ENCODE results near the gene CD2.

Gene CD2

DNA sequence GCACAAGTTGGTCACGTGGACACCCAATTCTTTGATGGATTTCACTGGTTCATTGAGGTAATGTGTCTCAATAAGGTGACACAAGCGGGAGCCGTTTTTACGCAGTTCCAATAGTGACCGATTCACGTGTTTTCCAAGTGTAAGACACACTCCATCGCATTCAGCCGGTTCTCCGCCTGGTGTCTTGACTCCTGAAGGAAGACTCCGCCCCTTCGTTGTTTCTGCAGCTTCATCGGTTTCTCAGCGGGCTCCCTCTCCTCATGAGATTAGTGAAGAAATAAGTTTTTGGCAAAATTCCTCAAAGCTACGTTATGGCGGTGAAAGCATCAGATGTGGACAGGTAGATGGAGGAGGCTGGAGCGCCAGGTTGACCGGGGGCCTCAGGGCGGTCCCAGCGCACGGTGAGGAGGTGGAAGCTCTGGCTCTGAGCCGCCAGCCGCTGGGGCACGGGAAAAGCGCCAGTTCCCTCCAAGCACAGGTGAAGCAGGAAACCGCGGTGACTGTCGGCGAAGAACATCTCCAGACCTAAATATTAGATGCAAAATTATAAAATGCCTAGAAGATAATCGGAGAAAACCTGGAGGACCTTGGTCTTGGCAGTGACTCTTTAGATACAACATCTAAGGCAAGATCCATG, 21.0 kb downstream of the CD2 start:
- no peaks in the 10 kb centered on the region for H3K27me3 ChIP-seq (ENCODE audit: control insufficient read depth in 2 of 2, insufficient read depth in 2 of 2, low read length in 2 of 2)
- H3K4me1 ChIP-seq (ENCODE audit: control insufficient read depth in 2 of 2, insufficient read depth in 2 of 2, low read length in 2 of 2) = no peaks in the 10 kb centered on the region
- no peak overlapping the region for H3K4me3 ChIP-seq (ENCODE audit: low read length in 2 of 2)
- no peak overlapping the region for H3K27ac ChIP-seq (ENCODE audit: low read depth in 2 of 2, low read length in 2 of 2)
- H3K9ac ChIP-seq (ENCODE audit: low read depth in 1 of 2, low read length in 2 of 2) = no peak overlapping the region
- H3K9me3 ChIP-seq (ENCODE audit: control insufficient read depth in 2 of 2, low read length in 2 of 2) = no peaks in the 10 kb centered on the region
- H3K36me3 ChIP-seq (ENCODE audit: control insufficient read depth in 2 of 2, insufficient read depth in 2 of 2, low read length in 2 of 2) = no peaks in the 10 kb centered on the region

DNA sequence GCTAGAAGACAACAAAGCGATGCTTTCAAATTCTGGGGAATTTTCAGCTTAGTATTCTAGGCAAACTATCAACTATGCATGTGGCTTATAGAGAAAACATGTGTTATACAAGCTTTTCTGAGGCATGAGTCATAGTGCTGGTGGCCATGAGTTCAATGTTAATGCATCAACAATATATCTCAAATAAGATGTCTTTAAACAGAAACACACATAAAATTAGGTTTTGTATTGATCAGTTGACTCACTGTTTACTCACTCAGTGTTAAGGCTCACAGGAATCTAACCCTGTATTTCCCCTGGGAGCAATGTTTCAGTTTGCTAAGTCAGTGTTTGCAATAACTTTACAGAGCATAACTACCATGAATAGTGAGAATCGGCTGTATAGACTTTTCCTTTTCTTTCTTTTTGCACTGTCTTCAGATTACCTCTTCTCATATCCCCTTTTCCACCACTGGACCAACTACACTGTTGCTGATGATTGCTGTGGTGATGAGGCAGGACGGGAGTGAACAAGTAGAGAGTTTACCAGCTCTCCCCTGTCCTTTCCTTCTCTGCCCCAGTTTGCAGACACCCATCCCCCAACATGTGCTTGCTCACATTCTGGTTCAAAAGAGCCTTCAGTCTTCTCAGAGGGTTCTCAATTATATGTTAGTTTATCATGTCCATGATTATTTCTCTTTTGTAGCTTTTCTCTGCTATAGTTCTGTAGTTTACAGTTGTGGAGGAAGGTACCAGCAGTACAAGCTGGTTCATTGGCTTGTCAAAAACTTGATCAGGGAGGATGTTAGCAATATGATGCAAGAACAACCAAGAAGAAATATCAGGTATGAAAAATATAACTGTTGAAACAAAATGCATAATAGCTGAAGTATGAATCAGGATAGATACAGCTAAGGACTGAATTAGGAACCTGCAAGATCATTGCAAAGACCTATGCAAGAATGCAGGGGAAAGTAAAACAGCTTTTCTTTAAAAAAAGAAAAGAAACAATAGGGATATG, 23.9 kb downstream of the CD2 start:
- Histone ChIP-seq H3K36me3 (ENCODE audit: control insufficient read depth in 2 of 2, insufficient read depth in 2 of 2, low read length in 2 of 2) (no peaks in the 10 kb centered on the region), H3K9ac (ENCODE audit: low read depth in 1 of 2, low read length in 2 of 2) (no peak overlapping the region), H3K27ac (ENCODE audit: low read depth in 2 of 2, low read length in 2 of 2) (no peak overlapping the region), H3K27me3 (ENCODE audit: control insufficient read depth in 2 of 2, insufficient read depth in 2 of 2, low read length in 2 of 2) (no peaks in the 10 kb centered on the region), H3K4me1 (ENCODE audit: control insufficient read depth in 2 of 2, insufficient read depth in 2 of 2, low read length in 2 of 2) (no peaks in the 10 kb centered on the region), H3K9me3 (ENCODE audit: control insufficient read depth in 2 of 2, low read length in 2 of 2) (no peaks in the 10 kb centered on the region), H3K4me3 (ENCODE audit: low read length in 2 of 2) (peak overlapping the region in 1 of 2 donors; percentile 16)

DNA sequence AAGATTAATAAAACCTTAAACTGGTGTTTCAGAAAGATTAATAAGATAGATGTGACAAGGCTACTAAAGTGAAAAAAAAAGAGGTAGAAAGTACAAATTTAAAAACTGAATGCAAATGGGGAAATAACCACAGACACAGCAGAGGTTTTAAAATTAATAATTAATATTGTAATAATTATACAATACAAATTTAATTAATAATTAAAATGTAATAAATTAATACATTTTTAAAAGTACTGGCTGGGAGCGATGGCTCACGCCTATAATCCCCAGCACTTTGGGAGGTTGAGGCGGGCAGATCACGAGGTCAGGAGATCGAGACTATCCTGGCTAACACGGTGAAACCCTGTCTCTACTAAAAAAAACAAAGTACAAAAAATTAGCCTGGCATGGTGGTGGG, 26.8 kb downstream of the CD2 start:
- Histone ChIP-seq H3K4me3 (ENCODE audit: low read length in 2 of 2) (no peak overlapping the region), H3K9me3 (ENCODE audit: control insufficient read depth in 2 of 2, low read length in 2 of 2) (no peaks in the 10 kb centered on the region), H3K36me3 (ENCODE audit: control insufficient read depth in 2 of 2, insufficient read depth in 2 of 2, low read length in 2 of 2) (no peaks in the 10 kb centered on the region), H3K4me1 (ENCODE audit: control insufficient read depth in 2 of 2, insufficient read depth in 2 of 2, low read length in 2 of 2) (no peaks in the 10 kb centered on the region), H3K9ac (ENCODE audit: low read depth in 1 of 2, low read length in 2 of 2) (no peak overlapping the region), H3K27ac (ENCODE audit: low read depth in 2 of 2, low read length in 2 of 2) (no peak overlapping the region), H3K27me3 (ENCODE audit: control insufficient read depth in 2 of 2, insufficient read depth in 2 of 2, low read length in 2 of 2) (no peaks in the 10 kb centered on the region)

DNA sequence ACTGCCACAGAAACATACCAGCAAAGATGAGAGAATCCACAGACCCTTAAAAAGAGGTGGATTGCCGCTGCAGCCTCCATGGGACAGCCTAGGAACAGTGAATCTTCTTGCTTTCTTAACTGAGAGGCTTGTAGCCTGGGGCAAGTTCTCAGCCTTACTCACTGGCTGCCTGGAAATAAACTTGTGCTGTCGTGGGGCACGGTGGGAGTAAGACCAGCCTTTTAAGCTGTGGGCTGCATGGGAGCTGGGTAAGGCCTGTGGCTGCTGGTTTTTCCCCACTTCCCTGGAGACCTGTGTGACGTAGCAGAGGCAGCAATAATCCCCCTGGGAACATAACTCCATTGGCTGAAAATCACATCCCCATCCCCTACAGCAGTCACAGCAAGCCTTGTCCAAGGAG, 30.8 kb downstream of the CD2 start:
- no peak overlapping the region for H3K27ac ChIP-seq (ENCODE audit: low read depth in 2 of 2, low read length in 2 of 2)
- no peaks in the 10 kb centered on the region for H3K27me3 ChIP-seq (ENCODE audit: control insufficient read depth in 2 of 2, insufficient read depth in 2 of 2, low read length in 2 of 2)

DNA sequence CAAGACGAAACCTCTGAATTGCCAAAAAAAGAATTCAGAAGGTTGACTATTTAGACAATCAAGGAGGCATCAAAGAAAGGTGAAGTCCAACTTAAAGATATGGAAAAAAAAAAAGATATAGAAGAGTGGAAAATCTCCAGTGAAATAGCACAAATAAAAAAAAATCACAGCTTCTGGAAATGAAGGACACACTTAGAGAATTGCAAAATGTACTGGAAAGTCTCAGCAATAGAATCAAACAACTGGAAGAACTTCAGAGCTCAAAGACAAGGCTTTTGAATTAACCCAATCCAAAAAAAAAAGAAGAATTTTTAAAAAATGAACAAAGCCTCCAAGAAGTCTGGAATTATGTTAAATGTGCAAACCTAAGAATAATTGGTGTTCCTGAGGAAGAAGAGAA, 31.8 kb downstream of the CD2 start:
- no peaks in the 10 kb centered on the region for H3K4me1 ChIP-seq (ENCODE audit: control insufficient read depth in 2 of 2, insufficient read depth in 2 of 2, low read length in 2 of 2)

More for the DNA sequence above, 30.8 kb downstream of the CD2 start:
- Histone ChIP-seq H3K36me3 (ENCODE audit: control insufficient read depth in 2 of 2, insufficient read depth in 2 of 2, low read length in 2 of 2) (no peaks in the 10 kb centered on the region), H3K9ac (ENCODE audit: low read depth in 1 of 2, low read length in 2 of 2) (no peak overlapping the region), H3K4me1 (ENCODE audit: control insufficient read depth in 2 of 2, insufficient read depth in 2 of 2, low read length in 2 of 2) (no peaks in the 10 kb centered on the region), H3K9me3 (ENCODE audit: control insufficient read depth in 2 of 2, low read length in 2 of 2) (no peaks in the 10 kb centered on the region), H3K4me3 (ENCODE audit: low read length in 2 of 2) (no peak overlapping the region)

DNA sequence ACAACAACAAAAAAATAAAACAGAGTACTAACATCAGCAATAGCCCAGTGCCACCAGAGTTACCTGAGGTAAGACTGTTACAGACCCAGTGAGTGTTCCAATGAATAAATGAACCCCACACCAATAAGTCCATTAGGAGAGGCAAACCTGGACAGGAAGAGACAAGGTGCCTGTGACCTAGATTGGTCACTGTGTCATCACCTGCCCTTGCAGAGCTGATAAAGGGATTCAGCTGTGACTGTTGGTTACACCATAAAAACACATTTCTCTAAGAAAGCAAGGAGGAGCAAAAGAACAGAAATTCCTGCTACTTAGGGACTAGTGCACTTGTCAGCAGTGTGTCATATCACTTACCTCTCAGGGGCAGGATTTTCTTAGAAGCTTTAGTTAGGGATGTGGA, 37.5 kb downstream of the CD2 start:
- H3K4me1 ChIP-seq (ENCODE audit: control insufficient read depth in 2 of 2, insufficient read depth in 2 of 2, low read length in 2 of 2) = no peaks in the 10 kb centered on the region
- H3K4me3 ChIP-seq (ENCODE audit: low read length in 2 of 2) = no peak overlapping the region
- H3K9me3 ChIP-seq (ENCODE audit: control insufficient read depth in 2 of 2, low read length in 2 of 2) = no peaks in the 10 kb centered on the region
- H3K36me3 ChIP-seq (ENCODE audit: control insufficient read depth in 2 of 2, insufficient read depth in 2 of 2, low read length in 2 of 2) = no peaks in the 10 kb centered on the region
- no peak overlapping the region for H3K27ac ChIP-seq (ENCODE audit: low read depth in 2 of 2, low read length in 2 of 2)
- H3K9ac ChIP-seq (ENCODE audit: low read depth in 1 of 2, low read length in 2 of 2) = no peak overlapping the region
- no peaks in the 10 kb centered on the region for H3K27me3 ChIP-seq (ENCODE audit: control insufficient read depth in 2 of 2, insufficient read depth in 2 of 2, low read length in 2 of 2)

More for the DNA sequence above, 31.8 kb downstream of the CD2 start:
- H3K4me3 ChIP-seq (ENCODE audit: low read length in 2 of 2) = no peak overlapping the region
- H3K9me3 ChIP-seq (ENCODE audit: control insufficient read depth in 2 of 2, low read length in 2 of 2) = no peaks in the 10 kb centered on the region
- no peak overlapping the region for H3K9ac ChIP-seq (ENCODE audit: low read depth in 1 of 2, low read length in 2 of 2)
- H3K27me3 ChIP-seq (ENCODE audit: control insufficient read depth in 2 of 2, insufficient read depth in 2 of 2, low read length in 2 of 2) = no peaks in the 10 kb centered on the region
- no peaks in the 10 kb centered on the region for H3K36me3 ChIP-seq (ENCODE audit: control insufficient read depth in 2 of 2, insufficient read depth in 2 of 2, low read length in 2 of 2)
- H3K27ac ChIP-seq (ENCODE audit: low read depth in 2 of 2, low read length in 2 of 2) = no peak overlapping the region

DNA sequence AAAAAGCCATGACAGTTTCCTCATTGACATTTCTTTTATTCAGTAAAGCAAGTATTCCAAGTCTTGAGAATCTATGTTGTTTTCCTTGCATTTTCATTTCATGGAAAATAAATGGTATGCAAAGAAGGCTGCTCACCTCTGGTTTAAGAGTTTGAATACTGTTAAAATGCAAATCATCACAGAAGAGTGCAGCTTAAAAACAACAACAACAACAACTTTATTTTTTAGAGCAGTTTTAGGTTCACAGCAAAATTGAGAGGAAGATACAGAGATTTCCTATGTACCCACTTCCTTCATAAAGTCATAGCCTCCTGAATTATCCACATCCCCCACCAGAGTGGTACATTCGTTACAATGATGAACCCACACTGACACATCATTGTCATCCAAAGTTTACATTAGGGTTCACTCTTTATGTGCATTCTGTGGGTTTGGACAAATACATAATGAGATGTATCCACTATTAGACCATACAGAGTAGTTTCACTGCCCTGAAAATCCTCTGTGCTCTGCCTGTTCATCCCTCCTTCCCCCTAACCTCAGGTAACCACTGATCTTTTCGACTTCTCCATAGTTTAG, 39.2 kb downstream of the CD2 start:
- Histone ChIP-seq H3K27ac (ENCODE audit: low read depth in 2 of 2, low read length in 2 of 2) (no peak overlapping the region), H3K36me3 (ENCODE audit: control insufficient read depth in 2 of 2, insufficient read depth in 2 of 2, low read length in 2 of 2) (no peaks in the 10 kb centered on the region), H3K4me3 (ENCODE audit: low read length in 2 of 2) (no peak overlapping the region), H3K9me3 (ENCODE audit: control insufficient read depth in 2 of 2, low read length in 2 of 2) (no peaks in the 10 kb centered on the region), H3K4me1 (ENCODE audit: control insufficient read depth in 2 of 2, insufficient read depth in 2 of 2, low read length in 2 of 2) (no peaks in the 10 kb centered on the region), H3K9ac (ENCODE audit: low read depth in 1 of 2, low read length in 2 of 2) (no peak overlapping the region), H3K27me3 (ENCODE audit: control insufficient read depth in 2 of 2, insufficient read depth in 2 of 2, low read length in 2 of 2) (no peaks in the 10 kb centered on the region)

DNA sequence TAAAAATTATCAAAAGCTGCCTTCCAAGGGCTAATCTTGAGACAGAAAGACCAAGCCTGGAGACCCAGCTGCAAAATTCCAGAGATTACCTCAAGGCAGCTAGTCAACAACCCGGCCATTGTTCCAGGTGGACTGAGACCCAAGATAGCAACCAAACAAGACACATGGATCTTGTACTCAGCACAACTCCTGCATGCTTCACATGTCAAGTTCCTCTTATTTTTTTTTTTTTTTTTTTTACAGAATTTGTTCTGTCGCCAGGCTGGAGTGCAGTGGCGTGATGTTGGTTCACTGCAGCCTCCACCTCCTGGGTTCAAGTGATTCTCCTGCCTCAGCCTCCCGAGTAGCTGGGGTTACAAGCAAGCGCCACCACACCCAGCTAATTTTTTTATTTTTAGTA, 40.1 kb downstream of the CD2 start:
- H3K9ac ChIP-seq (ENCODE audit: low read depth in 1 of 2, low read length in 2 of 2) = no peak overlapping the region
- H3K4me3 ChIP-seq (ENCODE audit: low read length in 2 of 2) = no peak overlapping the region
- no peaks in the 10 kb centered on the region for H3K27me3 ChIP-seq (ENCODE audit: control insufficient read depth in 2 of 2, insufficient read depth in 2 of 2, low read length in 2 of 2)
- H3K36me3 ChIP-seq (ENCODE audit: control insufficient read depth in 2 of 2, insufficient read depth in 2 of 2, low read length in 2 of 2) = no peaks in the 10 kb centered on the region
- H3K9me3 ChIP-seq (ENCODE audit: control insufficient read depth in 2 of 2, low read length in 2 of 2) = no peaks in the 10 kb centered on the region
- H3K4me1 ChIP-seq (ENCODE audit: control insufficient read depth in 2 of 2, insufficient read depth in 2 of 2, low read length in 2 of 2) = no peaks in the 10 kb centered on the region
- no peak overlapping the region for H3K27ac ChIP-seq (ENCODE audit: low read depth in 2 of 2, low read length in 2 of 2)

DNA sequence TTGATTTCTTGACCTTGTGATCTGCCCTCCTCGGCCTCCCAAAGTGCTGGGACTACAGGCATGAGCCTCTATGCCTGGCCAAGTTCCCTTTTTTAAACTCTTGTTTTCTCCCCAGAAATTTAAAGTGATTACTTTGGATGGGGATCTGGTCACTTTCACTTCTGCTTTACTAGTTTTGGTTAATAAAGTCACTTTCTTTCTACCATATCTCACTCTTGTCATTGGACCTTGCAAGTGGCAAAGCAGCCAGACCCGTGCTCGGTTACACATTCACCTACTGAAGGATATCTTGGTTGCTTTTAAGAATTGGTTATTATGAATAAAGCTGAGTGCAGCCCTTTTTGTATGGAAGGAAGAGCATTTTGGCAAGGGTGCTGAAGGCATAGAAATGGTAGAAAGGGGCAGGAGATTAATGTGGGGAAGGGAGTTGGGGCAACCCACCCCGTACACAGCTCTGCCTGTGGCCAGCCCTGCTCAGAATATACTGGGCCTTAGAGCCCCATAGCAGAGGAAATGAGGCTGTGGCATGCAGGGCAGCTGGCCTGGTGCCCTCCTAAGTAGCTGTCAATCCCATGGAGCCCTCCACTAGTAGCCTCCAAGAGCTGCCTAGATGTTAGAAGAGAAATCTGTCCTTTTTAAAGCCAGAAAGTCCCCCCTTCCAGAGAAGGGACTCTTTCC, 40.7 kb downstream of the CD2 start:
- no peak overlapping the region for H3K27ac ChIP-seq (ENCODE audit: low read depth in 2 of 2, low read length in 2 of 2)

DNA sequence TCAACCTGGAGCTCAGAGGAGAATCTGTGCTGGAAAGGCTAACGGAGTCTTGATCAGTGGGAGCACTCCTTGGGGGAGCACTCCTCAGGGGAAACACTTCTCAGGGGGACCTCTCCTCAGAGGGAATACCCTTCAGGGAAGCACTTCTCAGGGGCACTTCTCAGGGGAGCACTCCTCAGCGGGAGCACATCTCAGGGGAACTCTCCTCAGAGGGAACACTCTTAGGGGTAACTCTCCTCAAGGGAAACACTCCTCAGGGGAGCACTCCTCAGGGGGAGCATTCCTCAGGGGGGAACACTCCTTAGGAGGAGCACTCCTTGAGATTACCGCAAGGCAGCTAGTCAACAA, 41.2 kb downstream of the CD2 start:
- H3K36me3 ChIP-seq (ENCODE audit: control insufficient read depth in 2 of 2, insufficient read depth in 2 of 2, low read length in 2 of 2) = no peaks in the 10 kb centered on the region
- H3K9me3 ChIP-seq (ENCODE audit: control insufficient read depth in 2 of 2, low read length in 2 of 2) = no peaks in the 10 kb centered on the region
- H3K4me3 ChIP-seq (ENCODE audit: low read length in 2 of 2) = no peak overlapping the region

More for the DNA sequence above, 40.7 kb downstream of the CD2 start:
- no peaks in the 10 kb centered on the region for H3K36me3 ChIP-seq (ENCODE audit: control insufficient read depth in 2 of 2, insufficient read depth in 2 of 2, low read length in 2 of 2)
- no peaks in the 10 kb centered on the region for H3K27me3 ChIP-seq (ENCODE audit: control insufficient read depth in 2 of 2, insufficient read depth in 2 of 2, low read length in 2 of 2)
- no peak overlapping the region for H3K9ac ChIP-seq (ENCODE audit: low read depth in 1 of 2, low read length in 2 of 2)
- no peaks in the 10 kb centered on the region for H3K9me3 ChIP-seq (ENCODE audit: control insufficient read depth in 2 of 2, low read length in 2 of 2)
- no peak overlapping the region for H3K4me3 ChIP-seq (ENCODE audit: low read length in 2 of 2)
- no peaks in the 10 kb centered on the region for H3K4me1 ChIP-seq (ENCODE audit: control insufficient read depth in 2 of 2, insufficient read depth in 2 of 2, low read length in 2 of 2)

More for the DNA sequence above, 41.2 kb downstream of the CD2 start:
- H3K27ac ChIP-seq (ENCODE audit: low read depth in 2 of 2, low read length in 2 of 2) = no peak overlapping the region
- no peaks in the 10 kb centered on the region for H3K27me3 ChIP-seq (ENCODE audit: control insufficient read depth in 2 of 2, insufficient read depth in 2 of 2, low read length in 2 of 2)
- no peaks in the 10 kb centered on the region for H3K4me1 ChIP-seq (ENCODE audit: control insufficient read depth in 2 of 2, insufficient read depth in 2 of 2, low read length in 2 of 2)
- H3K9ac ChIP-seq (ENCODE audit: low read depth in 1 of 2, low read length in 2 of 2) = no peak overlapping the region
